Psoas muscle (tissue), 8 donors: Measurements from ENCODE around the gene RBM22. TPM values are rescaled to one million over a fixed set of nuclear protein-coding genes. Genes with fewer than 3 reads are reported as not detected.

ENCODE experiments used
- ATAC-seq, 4 donors: fragments of 200-7000 bp; cut with Tn5 transposase; one replicate each; pipeline ENCODE4 v1.9.1; 2020; ENCODE audit warnings: moderate library complexity in 3 of 4, mild to moderate bottlenecking in 2 of 4
- DNase-seq, 2 donors: peaks; one replicate each; pipeline ENCODE4 v3.0.0-alpha.2; 2020
- H3K27ac ChIP-seq: fragments of 200-600 bp; one replicate; pipeline ENCODE4 v1.8.0; 2022
- H3K27me3 ChIP-seq, 3 donors: fragments of 200-600 bp in 1 of 3; one replicate each; pipeline versions ENCODE4 v1.6.1 to v1.8.0; 2013 to 2022; ENCODE audit warnings: low read length in 2 of 3, mild to moderate bottlenecking in 2 of 3, moderate library complexity in 1 of 3; ENCODE audit not compliant: insufficient read depth in 3 of 3
- H3K36me3 ChIP-seq, 2 donors: fragments of 200-600 bp in 1 of 2; one replicate each; pipeline versions ENCODE4 v1.6.1 to v1.8.0; 2013 to 2022; ENCODE audit warnings: low read depth in 1 of 2, mild to moderate bottlenecking in 1 of 2, moderate library complexity in 1 of 2; ENCODE audit not compliant: insufficient read depth in 1 of 2
- H3K4me1 ChIP-seq: fragments of 200-600 bp; one replicate; pipeline ENCODE4 v1.8.0; 2022
- H3K4me3 ChIP-seq: fragments of 200-600 bp; one replicate; pipeline ENCODE4 v1.8.0; 2022; ENCODE audit warnings: mild to moderate bottlenecking
- H3K9me3 ChIP-seq: fragments of 200-600 bp; one replicate; pipeline ENCODE4 v1.8.0; 2022
- CTCF ChIP-seq: fragments of 200-600 bp; IDR thresholded peaks from one replicate; pipeline ENCODE4 v1.8.0; 2022; ENCODE audit warnings: antibody characterized with exemption
- WGBS, 3 donors: extraction: QIAGEN DNeasy Blood & Tissue Kit; methylation state at CpG; one replicate each; pipeline versions ENCODE4 v1.1.6 to v1.1.7; 2013; 5-methylcytosine and 5-hydroxymethylcytosine counted together
- intact Hi-C, 2 donors: fragments of 100-400 bp; cut with DNase I; formaldehyde crosslinking; loops; one replicate each; pipeline versions ENCODE4 v1.11.0 to v1.14.2; 2022
- polyA plus RNA-seq, 3 donors: library from polyadenylated mRNA; stranded (reverse); fragments of 200-250 nt; gene quantifications; one replicate each; pipeline ENCODE4 v1.2.3, GENCODE V29; 2013
- total RNA-seq, 4 donors: library from RNA; stranded (reverse); fragmentation: NEBNext Ultra II Directional in 2 of 4; extraction: Animal tissue kit (Norgen Biotek cat#: 25700) in 2 of 4; gene quantifications; one replicate each; pipeline versions ENCODE4 v1.2.1 to v1.2.4, GENCODE V29; 2021 to 2023
- donor health status: healthy with polysubstance abuse.
- donor health status: DM: no; HTN: no; CAD: no; lungs with moderate emphysema.
- donor health status: Bipolar disorder and iron deficiency.
- donor health status: healthy.
- donor health status: DM: yes; HTN: yes; CAD: no.
- donor health status: DM: no; HTN: no; CAD: no.
- donor health status: DM: no; HTN: no; CAD: no.
- donor health status: DM: yes; HTN: yes; CAD: no.

RBM22 gene
- total and polyA plus RNA-seq, 7 donors, result 17.2 to 29.9 (median 26.0) TPM

DNA sequence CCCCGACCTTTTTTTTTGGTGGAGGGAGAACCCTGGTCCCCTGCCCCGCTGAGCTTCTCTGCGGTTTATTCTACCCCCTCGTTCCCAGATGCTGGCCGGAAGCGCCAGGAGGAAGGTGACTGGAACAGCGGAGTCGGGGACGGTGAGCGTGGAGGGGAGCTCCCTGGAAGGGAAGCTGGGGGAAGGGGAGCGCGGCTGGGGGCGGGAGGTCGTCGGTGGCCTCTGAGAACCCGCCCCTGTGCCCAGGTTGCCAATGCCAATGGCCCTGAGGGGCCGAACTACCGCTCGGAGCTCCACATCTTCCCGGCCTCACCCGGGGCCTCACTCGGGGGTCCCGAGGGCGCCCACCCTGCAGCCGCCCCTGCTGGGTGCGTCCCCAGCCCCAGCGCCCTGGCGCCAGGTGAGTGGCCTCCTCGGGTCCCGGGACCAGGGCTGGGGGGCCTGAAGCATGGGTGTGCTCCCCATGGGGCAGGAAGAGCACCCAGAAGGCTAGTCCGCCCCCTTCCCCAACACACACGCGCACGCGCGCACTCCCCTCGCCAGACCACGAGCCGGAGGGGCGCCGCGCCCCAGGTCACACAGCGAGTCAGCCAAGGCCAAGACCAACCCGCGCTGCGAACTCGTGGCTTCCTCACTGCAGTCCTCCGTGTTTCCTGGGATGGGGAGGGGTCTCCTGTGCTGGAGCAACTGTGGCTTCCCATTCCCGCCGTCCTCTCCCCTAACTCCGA is 29.2 kb downstream of the RBM22 start:
- Histone ChIP-seq H3K36me3 (peaks cover 0 to 3% of the 10 kb centered on the region in 2 donors), H3K27ac (peak overlapping the region; percentile 92), H3K27me3 (no peaks in the 10 kb centered on the region), H3K9me3 (no peaks in the 10 kb centered on the region), H3K4me1 (peaks cover 47% of the 10 kb centered on the region), H3K4me3 (peak overlapping the region; percentile 67)
- intact Hi-C loops, result loop anchor here in 1 of 2 donors (5.0 kb wide), 1 partner anchor 109 kb away; no protein-coding TSS in a partner anchor
- no peak for ATAC-seq
- peak in 1 of 2 donors; percentile 61 for DNase-seq
- WGBS, 3 donors, result 22 to 33% (median 28%) methylated on average over 42 to 51 of the region's 51 CpGs
- no peak for TF ChIP-seq CTCF

DNA sequence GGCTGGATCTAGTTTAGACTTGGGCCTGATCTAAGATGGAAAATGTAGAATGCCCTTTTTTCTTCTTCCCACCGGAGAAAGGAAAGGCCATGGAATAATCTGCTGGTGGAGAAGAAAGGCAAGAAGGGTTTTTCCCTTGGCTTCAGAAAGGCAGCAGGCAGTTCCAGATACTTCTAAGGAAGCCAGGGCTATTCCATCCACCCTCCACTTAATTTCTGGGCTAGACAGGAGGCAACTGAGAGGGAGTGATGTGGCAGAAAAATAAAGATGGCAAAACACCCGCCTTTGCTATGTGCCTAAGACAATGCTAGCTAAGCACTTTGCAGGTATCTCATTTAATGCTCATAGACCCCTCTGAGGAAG is 29.9 kb downstream of the RBM22 start:
- no peak overlapping the region for H3K4me3 ChIP-seq
- no peaks in the 10 kb centered on the region for H3K9me3 ChIP-seq
- DNase-seq (no peak), ATAC-seq (no peak)
- peak overlapping the region; percentile 92 for H3K27ac ChIP-seq
- intact Hi-C loops, result loop anchor here in 1 of 2 donors (5.0 kb wide), 1 partner anchor 109 kb away; no protein-coding TSS in a partner anchor
- WGBS, 3 donors, result 38 to 82% (median 62%) methylated on average over 2 of the region's 2 CpGs
- peaks cover 47% of the 10 kb centered on the region for H3K4me1 ChIP-seq
- TF ChIP-seq CTCF, result no peak
- H3K36me3 ChIP-seq, result no peaks in the 10 kb centered on the region
- no peaks in the 10 kb centered on the region for H3K27me3 ChIP-seq

DNA sequence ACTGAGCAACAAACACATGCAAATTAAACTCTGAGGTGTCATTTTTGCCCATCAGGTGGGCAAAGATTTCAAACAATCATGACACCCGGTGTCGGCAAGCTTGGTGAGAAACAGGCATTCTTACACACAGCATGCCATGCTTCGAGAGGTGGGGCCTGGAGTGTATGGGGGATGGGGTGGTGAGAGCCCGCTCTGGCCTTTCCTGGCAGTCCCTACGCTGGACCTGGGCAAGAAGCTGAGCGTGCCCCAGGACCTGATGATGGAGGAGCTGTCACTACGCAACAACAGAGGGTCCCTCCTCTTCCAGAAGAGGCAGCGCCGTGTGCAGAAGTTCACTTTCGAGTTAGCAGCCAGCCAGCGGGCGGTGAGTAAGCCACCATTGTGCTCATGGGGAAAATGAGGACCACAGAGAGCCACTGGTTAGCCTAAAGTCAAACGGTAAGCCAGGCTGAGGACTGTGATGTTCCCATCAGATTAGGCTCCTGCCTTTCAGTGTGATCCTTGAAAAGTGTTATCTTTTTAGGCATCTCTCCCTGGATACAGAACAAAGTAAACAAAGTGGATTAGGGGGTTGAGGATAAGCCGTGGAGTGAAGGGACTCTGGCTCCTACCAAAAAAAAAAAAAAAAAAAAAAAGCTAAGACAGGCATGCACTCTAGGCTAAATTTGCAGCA is 30.5 kb downstream of the RBM22 start:
- no peak for TF ChIP-seq CTCF
- Histone ChIP-seq H3K4me1 (peaks cover 47% of the 10 kb centered on the region), H3K36me3 (no peaks in the 10 kb centered on the region), H3K27ac (peak overlapping the region; percentile 92), H3K27me3 (no peaks in the 10 kb centered on the region), H3K4me3 (no peak overlapping the region), H3K9me3 (no peaks in the 10 kb centered on the region)
- WGBS, 3 donors, result 74 to 89% (median 75%) methylated on average over 14 of the region's 14 CpGs
- ATAC-seq (peak in 1 of 4 donors; percentile 39), DNase-seq (no peak)
- intact Hi-C loops, result loop anchor here in 1 of 2 donors (5.0 kb wide), 1 partner anchor 108 kb away; no protein-coding TSS in a partner anchor

GRCh38 chr5:150665044-150665443 is 35.8 kb downstream of the RBM22 start:
- no peak overlapping the region for H3K4me3 ChIP-seq
- H3K9me3 ChIP-seq, result no peaks in the 10 kb centered on the region
- intact Hi-C loops, result no loop called here
- H3K36me3 ChIP-seq, result no peaks in the 10 kb centered on the region
- ATAC-seq (peak in 2 of 4 donors; percentile 16), DNase-seq (no peak)
- no peak for TF ChIP-seq CTCF
- H3K4me1 ChIP-seq, result peaks cover 39% of the 10 kb centered on the region
- no peaks in the 10 kb centered on the region for H3K27me3 ChIP-seq
- 50 to 61% (median 54%) methylated on average over 12 of the region's 12 CpGs for whole genome bisulfite sequencing, 3 donors
- H3K27ac ChIP-seq, result peak overlapping the region; percentile 65
